LNCAP (cell line): ENCODE data around the gene ADAM8.

Experiments used
- TF ChIP-seq, protein P1 (sequence below): fragments of 450-650 bp; IDR thresholded peaks from 2 replicates; pipeline ENCODE4 v1.5.1; 2017; ENCODE audit warnings: mild to moderate bottlenecking

Gene ADAM8

DNA sequence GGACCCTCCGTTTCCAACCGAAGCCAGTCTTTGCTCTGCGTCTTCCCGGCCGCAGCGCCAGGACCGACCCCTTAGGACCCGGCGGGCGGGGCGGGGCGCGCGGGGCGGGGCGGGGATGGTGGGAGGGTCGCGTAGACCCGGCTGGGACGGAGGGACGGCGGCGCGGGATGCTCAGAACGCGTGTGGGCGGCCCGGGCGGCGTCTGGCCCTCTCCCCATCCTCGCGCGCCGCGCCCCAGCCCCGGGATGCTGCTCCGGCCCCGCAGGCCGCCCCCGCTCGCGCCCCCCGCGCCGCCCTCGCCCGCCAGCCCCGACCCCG lies 46.7 kb downstream of the ADAM8 start, which contains the start of gene UTF1:
Gene UTF1 (plus strand): TSS at position 174 of the 318 bp plus-strand sequence. CDS start 72 bp downstream, at position 246.
- TF ChIP-seq, protein P1, sequence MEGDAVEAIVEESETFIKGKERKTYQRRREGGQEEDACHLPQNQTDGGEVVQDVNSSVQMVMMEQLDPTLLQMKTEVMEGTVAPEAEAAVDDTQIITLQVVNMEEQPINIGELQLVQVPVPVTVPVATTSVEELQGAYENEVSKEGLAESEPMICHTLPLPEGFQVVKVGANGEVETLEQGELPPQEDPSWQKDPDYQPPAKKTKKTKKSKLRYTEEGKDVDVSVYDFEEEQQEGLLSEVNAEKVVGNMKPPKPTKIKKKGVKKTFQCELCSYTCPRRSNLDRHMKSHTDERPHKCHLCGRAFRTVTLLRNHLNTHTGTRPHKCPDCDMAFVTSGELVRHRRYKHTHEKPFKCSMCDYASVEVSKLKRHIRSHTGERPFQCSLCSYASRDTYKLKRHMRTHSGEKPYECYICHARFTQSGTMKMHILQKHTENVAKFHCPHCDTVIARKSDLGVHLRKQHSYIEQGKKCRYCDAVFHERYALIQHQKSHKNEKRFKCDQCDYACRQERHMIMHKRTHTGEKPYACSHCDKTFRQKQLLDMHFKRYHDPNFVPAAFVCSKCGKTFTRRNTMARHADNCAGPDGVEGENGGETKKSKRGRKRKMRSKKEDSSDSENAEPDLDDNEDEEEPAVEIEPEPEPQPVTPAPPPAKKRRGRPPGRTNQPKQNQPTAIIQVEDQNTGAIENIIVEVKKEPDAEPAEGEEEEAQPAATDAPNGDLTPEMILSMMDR, result no peak

DNA sequence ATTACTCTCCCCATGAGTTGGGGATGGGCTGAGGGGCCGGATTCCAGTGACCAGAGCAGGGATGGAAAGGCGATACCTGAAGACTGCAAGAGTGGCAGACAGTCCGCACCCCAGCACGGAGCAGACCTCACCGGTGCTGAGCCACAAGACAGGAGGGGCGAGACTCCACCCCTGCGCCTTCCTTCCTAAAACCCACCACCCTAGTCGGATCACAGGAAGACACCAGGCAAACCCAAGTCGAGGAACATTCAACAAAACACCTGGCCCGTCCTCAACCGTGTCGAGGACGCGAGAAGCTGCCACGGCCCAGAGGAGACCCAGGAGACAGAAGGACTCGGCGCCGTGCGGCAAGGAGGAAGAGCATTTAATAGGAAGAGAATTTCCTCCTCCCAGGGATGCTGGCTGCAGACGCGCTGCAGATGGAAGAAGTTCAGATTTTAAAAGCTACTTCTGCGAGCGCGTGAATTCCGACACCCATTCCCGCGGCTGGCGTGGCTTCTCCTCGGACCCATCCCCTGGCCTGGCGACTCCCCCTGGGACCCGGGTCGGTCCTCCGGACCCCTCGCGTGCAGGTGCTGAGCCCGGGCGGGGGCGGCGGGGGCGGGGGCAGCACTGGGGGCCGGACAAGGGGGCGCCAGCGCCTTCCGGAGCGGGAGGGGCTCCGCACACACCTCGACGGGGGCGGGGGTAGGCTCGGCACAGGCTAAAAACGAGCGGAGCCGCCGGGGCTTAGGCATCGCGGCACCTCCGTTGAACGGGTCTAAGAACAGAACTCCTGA lies 47.2 kb downstream of the ADAM8 start:
- TF ChIP-seq, protein P1, result no peak

DNA sequence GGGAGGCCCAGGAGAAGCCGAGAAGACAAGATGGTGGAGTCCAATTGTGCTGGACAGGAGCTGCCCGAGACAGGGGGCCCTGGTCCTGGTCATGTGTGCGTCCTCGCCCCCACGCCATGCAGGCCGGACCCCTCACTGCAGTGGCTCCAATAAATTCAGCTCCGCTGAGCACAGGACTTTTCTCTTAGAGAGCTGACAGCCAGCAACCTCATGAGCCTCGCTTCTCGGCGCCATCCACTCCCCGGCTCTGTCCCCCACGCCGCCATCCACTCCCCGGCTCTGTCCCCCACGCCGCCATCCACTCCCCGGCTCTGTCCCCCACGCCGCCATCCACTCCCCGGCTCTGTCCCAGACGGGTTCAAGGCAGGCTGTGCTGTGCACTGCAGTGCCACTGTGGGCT lies 49.4 kb downstream of the ADAM8 start:
- TF ChIP-seq, protein P1, result no peak

DNA sequence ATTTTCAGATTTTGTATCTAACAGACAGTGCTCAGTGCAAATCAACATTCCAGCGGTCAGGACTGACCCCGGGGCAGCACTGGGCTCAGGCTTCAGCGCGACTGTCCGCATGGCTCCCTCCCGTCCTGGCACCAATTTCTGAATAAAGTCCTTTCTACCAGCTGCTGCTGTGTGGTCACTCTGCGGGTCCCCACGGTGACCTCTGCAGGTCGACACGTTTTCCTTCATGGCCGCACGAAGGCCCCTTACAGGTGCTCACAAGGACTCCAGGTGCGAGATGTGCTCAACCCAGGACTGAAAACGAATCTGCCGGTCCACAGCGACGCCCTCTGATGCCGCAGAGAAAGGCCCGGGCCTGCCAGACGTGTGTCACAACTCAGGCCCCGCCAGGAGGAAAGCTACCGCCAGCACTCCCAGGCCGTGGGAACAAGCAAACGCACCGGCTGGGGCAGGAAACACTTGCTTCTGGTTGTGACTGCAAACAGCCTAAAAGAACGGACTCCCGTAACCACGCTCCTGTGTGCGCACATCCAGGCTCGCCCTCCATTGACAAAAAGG lies 50.3 kb downstream of the ADAM8 start:
- TF ChIP-seq, protein P1, result no peak

DNA sequence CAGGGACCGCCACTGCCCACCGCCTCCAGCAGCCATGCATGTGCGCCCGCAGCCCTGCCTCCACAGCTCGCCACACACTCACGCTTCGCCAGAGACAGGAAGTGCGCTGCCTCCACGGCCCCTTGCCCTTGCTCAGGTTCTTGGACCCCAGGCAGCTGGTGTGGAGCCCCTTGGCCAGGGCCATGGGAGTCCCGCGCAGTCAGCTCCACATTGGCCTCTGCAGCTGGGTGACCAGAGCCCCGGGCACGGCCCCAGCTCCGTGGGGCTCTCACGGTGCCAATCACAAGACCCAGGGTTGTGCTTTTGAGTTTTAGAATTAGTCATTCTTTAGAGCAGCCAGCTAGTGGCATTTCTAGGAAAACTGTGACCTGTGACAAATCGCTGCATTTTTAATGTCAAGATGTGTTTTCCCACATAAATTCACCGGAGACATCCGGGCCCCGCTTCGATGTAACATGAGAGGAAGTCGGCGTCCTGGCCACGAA lies 50.9 kb downstream of the ADAM8 start:
- TF ChIP-seq, protein P1, result no peak

DNA sequence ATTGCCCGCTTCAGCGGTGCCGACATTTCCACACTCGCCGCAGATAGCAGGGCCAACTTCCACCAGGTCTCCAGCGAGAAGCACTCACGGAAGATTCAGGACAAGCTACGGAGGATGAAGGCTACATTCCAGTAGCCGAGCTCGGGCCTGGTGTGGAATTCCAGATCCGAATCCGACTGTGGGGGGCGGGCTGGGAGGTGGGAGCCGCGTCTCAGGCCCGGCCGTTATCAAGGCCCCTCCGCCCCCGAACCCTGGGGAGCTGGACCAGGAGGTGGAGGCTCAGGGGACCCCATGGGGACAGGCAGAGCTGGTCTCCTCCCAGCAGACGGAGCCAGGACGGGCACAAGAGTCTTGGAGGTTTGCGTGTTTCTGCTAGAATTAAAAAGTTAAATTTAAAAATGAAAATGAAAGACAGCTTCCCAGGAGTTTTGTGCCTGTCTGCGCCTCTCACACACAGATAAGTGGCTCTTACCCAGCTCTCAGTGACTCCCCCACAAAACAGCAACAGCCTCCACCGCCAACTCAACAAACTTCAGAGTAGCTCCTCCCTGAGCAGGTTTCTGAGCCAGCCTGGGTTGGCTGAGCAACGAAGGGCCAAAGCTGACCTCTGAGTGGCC lies 51.8 kb downstream of the ADAM8 start:
- TF ChIP-seq, protein P1, result no peak

DNA sequence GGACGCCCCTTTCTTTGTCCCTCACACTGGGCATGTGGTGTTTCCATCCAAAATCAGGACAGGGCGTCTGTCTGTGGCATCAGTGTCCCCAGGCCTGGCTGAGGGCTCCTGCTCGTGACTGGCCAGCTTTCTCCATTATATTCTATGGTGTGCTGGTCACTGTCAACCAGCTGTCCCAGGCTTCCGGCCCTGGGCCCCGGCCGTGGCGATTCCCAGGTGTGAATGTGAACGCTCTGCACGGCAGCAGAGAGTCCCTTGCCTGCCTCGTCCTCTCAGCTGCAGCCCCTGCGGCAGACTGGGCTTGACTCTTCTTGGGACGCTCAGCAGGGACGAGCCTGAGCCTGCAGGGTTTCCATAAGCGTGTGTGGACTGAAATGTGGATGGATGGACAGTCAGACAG lies 52.6 kb downstream of the ADAM8 start:
- TF ChIP-seq, protein P1, result no peak
